NCI-H1436 (cell line): ENCODE data around the gene PCNA.
"Not testable (repeated sequence)": the region's sequence is repeated elsewhere in the genome, so short reads cannot be mapped to it uniquely, and the experiment has no call there.

ENCODE experiments used
- DNase-seq: peaks from one replicate; lab custom pipeline; 2025; lab: John Stamatoyannopoulos, UW

The PCNA gene

GRCh38 chr20:5096463-5096862 lies 23.3 kb downstream of the PCNA start:
- no peak for DNase-seq

- DNase-seq: no peak
Observed at GRCh38 chr20:5095931-5096330, 23.8 kb downstream of the PCNA start.

- DNase-seq: no peak
Observed at GRCh38 chr20:5095454-5095853, 24.3 kb downstream of the PCNA start.

- DNase-seq: no peak
Observed at GRCh38 chr20:5092765-5093339, 26.9 kb downstream of the PCNA start.

- no peak for DNase-seq
Observed at GRCh38 chr20:5091902-5092301, 27.9 kb downstream of the PCNA start.

- no peak for DNase-seq
Observed at GRCh38 chr20:5090191-5090590, 29.6 kb downstream of the PCNA start.

- DNase-seq: no peak
Observed at GRCh38 chr20:5088688-5089087, 31.1 kb downstream of the PCNA start.

- no peak for DNase-seq
Observed at GRCh38 chr20:5085380-5085779, 34.4 kb downstream of the PCNA start.

GRCh38 chr20:5080384-5080877 lies 39.3 kb downstream of the PCNA start:
- DNase-seq: no peak

GRCh38 chr20:5078399-5078958 lies 41.3 kb downstream of the PCNA start:
- no peak for DNase-seq

- DNase-seq: no peak
Observed at GRCh38 chr20:5077761-5078387, 41.9 kb downstream of the PCNA start.

- not testable (repeated sequence) for DNase-seq
Observed at GRCh38 chr20:5076913-5077312, 42.8 kb downstream of the PCNA start.

- DNase-seq: no peak
Observed at GRCh38 chr20:5074232-5074674, 45.5 kb downstream of the PCNA start.

- DNase-seq: no peak
Observed at GRCh38 chr20:5073660-5074231, 46.0 kb downstream of the PCNA start.

GRCh38 chr20:5072756-5073659 lies 46.8 kb downstream of the PCNA start:
- no peak for DNase-seq

GRCh38 chr20:5071942-5072341 lies 47.8 kb downstream of the PCNA start:
- not testable (repeated sequence) for DNase-seq

GRCh38 chr20:5070570-5070969 lies 49.2 kb downstream of the PCNA start:
- no peak for DNase-seq

GRCh38 chr20:5070081-5070480 lies 49.7 kb downstream of the PCNA start:
- DNase-seq: no peak

- DNase-seq: no peak
Observed at GRCh38 chr20:5069141-5069806, 50.5 kb downstream of the PCNA start.

GRCh38 chr20:5067877-5068645 lies 51.7 kb downstream of the PCNA start:
- no peak for DNase-seq

GRCh38 chr20:5065879-5066383 lies 53.8 kb downstream of the PCNA start:
- no peak for DNase-seq
